Spleen (tissue), 11 donors: ENCODE measurements around the gene BEST3. TPM values are rescaled to one million over a fixed set of nuclear protein-coding genes. Genes with fewer than 3 reads are reported as not detected.

Experiments
- DNase-seq: peaks from one replicate; pipeline ENCODE4 v3.0.0-alpha.2; 2020
- H3K27ac ChIP-seq, 8 donors: fragments of 200-600 bp; sonication (generic) in 7 of 8; 1 replicate in 4 of 8; 2 replicates in 4 of 8; pipeline versions ENCODE4 v1.5.0 to v1.8.0; 2016 to 2021; ENCODE audit warnings: inconsistent platforms in 4 of 8, mild to moderate bottlenecking in 4 of 8, moderate library complexity in 1 of 8
- H3K27me3 ChIP-seq, 7 donors: fragments of 200-600 bp; sonication (generic) in 6 of 7; replicated peaks in 1 of 7; 1 replicate in 4 of 7; 2 replicates in 3 of 7; pipeline versions ENCODE4 v1.5.0 to v1.8.0; 2016 to 2021; ENCODE audit warnings: inconsistent platforms in 3 of 7, mild to moderate bottlenecking in 1 of 7
- H3K36me3 ChIP-seq, 6 donors: fragments of 200-600 bp; sonication (generic) in 5 of 6; 1 replicate in 4 of 6; 2 replicates in 2 of 6; pipeline versions ENCODE4 v1.5.0 to v1.8.0; 2016 to 2021; ENCODE audit warnings: inconsistent platforms in 2 of 6
- H3K4me1 ChIP-seq, 6 donors: fragments of 200-600 bp; sonication (generic) in 5 of 6; 1 replicate in 3 of 6; 2 replicates in 3 of 6; pipeline versions ENCODE4 v1.5.0 to v1.8.0; 2016 to 2021; ENCODE audit warnings: inconsistent platforms in 3 of 6
- H3K4me3 ChIP-seq, 8 donors: fragments of 200-600 bp; sonication (generic) in 7 of 8; 1 replicate in 4 of 8; 2 replicates in 4 of 8; pipeline versions ENCODE4 v1.5.0 to v1.8.0; 2016 to 2021; ENCODE audit warnings: inconsistent platforms in 4 of 8, mild to moderate bottlenecking in 4 of 8, moderate library complexity in 2 of 8
- H3K9me3 ChIP-seq, 8 donors: fragments of 200-600 bp; sonication (generic) in 7 of 8; 1 replicate in 4 of 8; 2 replicates in 4 of 8; pipeline versions ENCODE4 v1.5.0 to v1.8.0; 2016 to 2021; ENCODE audit warnings: inconsistent platforms in 4 of 8
- CTCF ChIP-seq, 11 experiments: fragments of 200-600 bp in 7 of 11; fragments of 450-650 bp in 4 of 11; sonication (generic) in 4 of 11; IDR thresholded peaks in 8 of 11; conservative IDR thresholded peaks in 3 of 11; 1 replicate in 7 of 11; 2 replicates in 4 of 11; pipeline versions ENCODE4 v1.4.0 to v1.8.0; 2016 to 2021; ENCODE audit warnings: antibody characterized with exemption in 11 of 11, inconsistent platforms in 4 of 11, mild to moderate bottlenecking in 1 of 11
- POLR2A ChIP-seq, 3 donors: fragments of 450-650 bp; IDR thresholded peaks; one replicate each; pipeline ENCODE4 v1.5.1; 2017; ENCODE audit warnings: antibody characterized with exemption in 3 of 3, mild to moderate bottlenecking in 1 of 3
- POLR2AphosphoS5 ChIP-seq, 3 donors: sonication (generic); formaldehyde crosslinking; IDR thresholded peaks; one replicate each; pipeline ENCODE4 v1.5.1; 2017; ENCODE audit warnings: antibody characterized with exemption in 3 of 3
- WGBS, 5 donors: extraction: QIAGEN DNeasy Blood & Tissue Kit in 3 of 5; methylation state at CpG; one replicate each; pipeline versions ENCODE4 v1.1.5 to v1.1.7; 2013 to 2018; 5-methylcytosine and 5-hydroxymethylcytosine counted together
- intact Hi-C: fragments of 100-400 bp; cut with DNase I; formaldehyde crosslinking; loops from one replicate; pipeline ENCODE4 v1.15.0; 2023; ENCODE audit warnings: low total_unique reads
- polyA plus RNA-seq, 3 donors: library from polyadenylated mRNA; stranded (reverse); fragments of 200-250 nt; gene quantifications; one replicate each; pipeline ENCODE4 v1.2.1, GENCODE V29; 2013
- total RNA-seq, 7 donors: library from RNA; depleted of rRNA in 3 of 7; stranded (reverse); fragments of >200 nt in 3 of 7; fragmentation: NEBNext Ultra II Directional in 4 of 7; extraction: Animal tissue kit (Norgen Biotek cat#: 25700) in 4 of 7; gene quantifications; one replicate each; pipeline versions ENCODE4 v1.1.0 to v1.2.1, GENCODE V29; 2016 to 2021
- donor health status: healthy with polysubstance abuse.
- donor health status: DM: no; HTN: no; CAD: no; lungs with moderate emphysema.
- donor health status: DM: no; HTN: no; CAD: no.
- donor health status: Bipolar disorder and iron deficiency.
- donor health status: healthy.
- donor health status: DM: no; HTN: no; CAD: no.
- donor health status: DM: yes; HTN: yes; CAD: no.

Gene BEST3
- total and polyA plus RNA-seq, 10 donors, result 0.14 TPM; not detected in 9

- DNase-seq, result no peak
Observed at GRCh38 chr12:69630191-69630590, 68.9 kb downstream of the BEST3 start.

GRCh38 chr12:69627501-69627900, 71.6 kb downstream of the BEST3 start:
- WGBS, 5 donors, result 64 to 93% (median 85%) methylated on average over 8 of the region's 8 CpGs
- Histone ChIP-seq H3K27ac (no peak overlapping the region), H3K4me1 (no peaks in the 10 kb centered on the region), H3K27me3 (peaks cover 0 to 6% (median 0%) of the 10 kb centered on the region in 7 donors), H3K36me3 (no peaks in the 10 kb centered on the region), H3K4me3 (no peak overlapping the region), H3K9me3 (no peaks in the 10 kb centered on the region)
- TF ChIP-seq CTCF (IDR thresholded peaks at IDR 0.05 in 8 of 11, conservative IDR thresholded peaks at IDR 0.05 in 3 of 11) (no peak), POLR2A (IDR thresholded peaks at IDR 0.05) (no peak), POLR2AphosphoS5 (IDR thresholded peaks at IDR 0.05) (no peak)
- no peak for DNase-seq
- intact Hi-C loops, result no loop called here

More at GRCh38 chr12:69630191-69630590, 68.9 kb downstream of the BEST3 start:
- Histone ChIP-seq H3K27ac (no peak overlapping the region), H3K36me3 (no peaks in the 10 kb centered on the region), H3K4me1 (no peaks in the 10 kb centered on the region), H3K4me3 (no peak overlapping the region), H3K27me3 (peaks cover 0 to 6% (median 0%) of the 10 kb centered on the region in 7 donors), H3K9me3 (no peaks in the 10 kb centered on the region)
- no peak for TF ChIP-seq POLR2A (IDR thresholded peaks at IDR 0.05)
- no peak for TF ChIP-seq POLR2AphosphoS5 (IDR thresholded peaks at IDR 0.05)
- no peak for TF ChIP-seq CTCF (IDR thresholded peaks at IDR 0.05 in 8 of 11, conservative IDR thresholded peaks at IDR 0.05 in 3 of 11)
- intact Hi-C loops, result no loop called here
- WGBS, 5 donors, result 84 to 91% (median 90%) methylated on average over 6 of the region's 6 CpGs

GRCh38 chr12:69623970-69624369, 75.1 kb downstream of the BEST3 start:
- intact Hi-C loops, result no loop called here
- no peak overlapping the region for H3K27ac ChIP-seq

GRCh38 chr12:69621551-69621950, 77.6 kb downstream of the BEST3 start:
- H3K9me3 ChIP-seq, result no peaks in the 10 kb centered on the region
- TF ChIP-seq POLR2AphosphoS5 (IDR thresholded peaks at IDR 0.05), result no peak
- H3K4me1 ChIP-seq, result no peaks in the 10 kb centered on the region
- no peaks in the 10 kb centered on the region for H3K36me3 ChIP-seq
- intact Hi-C loops, result no loop called here
- H3K27me3 ChIP-seq, result no peaks in the 10 kb centered on the region
- 82 to 92% (median 86%) methylated on average over 2 of the region's 2 CpGs for WGBS, 5 donors
- H3K27ac ChIP-seq, result no peak overlapping the region
- no peak overlapping the region for H3K4me3 ChIP-seq
- DNase-seq, result no peak

More at GRCh38 chr12:69623970-69624369, 75.1 kb downstream of the BEST3 start:
- H3K4me3 ChIP-seq, result no peak overlapping the region
- H3K36me3 ChIP-seq, result no peaks in the 10 kb centered on the region
- no peak for DNase-seq
- WGBS, 5 donors, result 91 to 98% (median 94%) methylated on average over 12 to 13 of the region's 13 CpGs
- TF ChIP-seq POLR2A (IDR thresholded peaks at IDR 0.05) (no peak), POLR2AphosphoS5 (IDR thresholded peaks at IDR 0.05) (no peak), CTCF (IDR thresholded peaks at IDR 0.05 in 8 of 11, conservative IDR thresholded peaks at IDR 0.05 in 3 of 11) (no peak)
- H3K4me1 ChIP-seq, result no peaks in the 10 kb centered on the region
- no peaks in the 10 kb centered on the region for H3K9me3 ChIP-seq
- peaks cover 0 to 6% (median 0%) of the 10 kb centered on the region in 7 donors for H3K27me3 ChIP-seq

- Histone ChIP-seq H3K9me3 (no peaks in the 10 kb centered on the region), H3K27me3 (no peaks in the 10 kb centered on the region), H3K36me3 (no peaks in the 10 kb centered on the region), H3K4me3 (no peak overlapping the region), H3K4me1 (no peaks in the 10 kb centered on the region), H3K27ac (no peak overlapping the region)
- intact Hi-C loops, result no loop called here
- TF ChIP-seq POLR2A (IDR thresholded peaks at IDR 0.05) (no peak), CTCF (IDR thresholded peaks at IDR 0.05 in 8 of 11, conservative IDR thresholded peaks at IDR 0.05 in 3 of 11) (no peak), POLR2AphosphoS5 (IDR thresholded peaks at IDR 0.05) (no peak)
- DNase-seq, result no peak
- WGBS, 5 donors, result 90 to 97% (median 97%) methylated on average over 2 of the region's 2 CpGs
Observed at GRCh38 chr12:69620921-69621320, 78.2 kb downstream of the BEST3 start.
